Endothelial cell of umbilical vein (primary cell): ENCODE results near the gene PAFAH2. TPM values are rescaled to one million over a fixed set of nuclear protein-coding genes. Genes with fewer than 3 reads are reported as not detected.
A peak's percentile ranks its signal among the peaks of the same experiment; 100 is the strongest.

Experiments used
- BruUV-seq: library from RNA; stranded (reverse); fragments of 400-500 nt; replicated peaks from 2 replicates; lab custom pipeline; 2021; lab: Mats Ljungman, UMichigan
- CTCF ChIA-PET: fragments of 300-600, 350-600 bp; sonication (Branson Sonifier 250); formaldehyde crosslinking; loops from one replicate; lab custom pipeline; 2021; ENCODE audit warnings: antibody characterized with exemption, inconsistent platforms; lab: Charles Lee
- POLR2A ChIA-PET: fragments of 300-600, 350-600 bp; sonication (Branson Sonifier 250); formaldehyde crosslinking; loops from one replicate; lab custom pipeline; 2021; ENCODE audit warnings: antibody characterized with exemption, inconsistent platforms; lab: Charles Lee
- DNase-seq: peaks from one replicate; pipeline ENCODE4 v3.0.0-alpha.2; 2011; ENCODE audit warnings: low read depth, low spot score
- FAIRE-seq: peaks from 2 replicates; lab custom pipeline; 2011; peaks lifted over from hg19 to GRCh38; lab: Jason Lieb, UNC
- H2AFZ ChIP-seq: 2 replicates; pipeline ENCODE4 v1.6.0; 2012; ENCODE audit warnings: low read depth, low read length, control low read depth, inconsistent platforms
- H3K27ac ChIP-seq: 2 replicates; pipeline ENCODE4 v1.5.1; 2011; ENCODE audit warnings: low read depth, mild to moderate bottlenecking, control low read depth, low read length, moderate library complexity; ENCODE audit not compliant: insufficient read depth
- H3K27me3 ChIP-seq, 2 experiments: 2 replicates each; pipeline versions ENCODE4 v1.6.0 to v1.6.1; 2011; ENCODE audit warnings: low read length in 2 of 2, mixed read lengths in 1 of 2; ENCODE audit not compliant: control insufficient read depth in 2 of 2, insufficient read depth in 2 of 2
- H3K36me3 ChIP-seq, 2 experiments: 2 replicates in 1 of 2; 3 replicates in 1 of 2; pipeline ENCODE4 v1.5.1; 2011; ENCODE audit warnings: low read length in 2 of 2, mild to moderate bottlenecking in 1 of 2, moderate library complexity in 1 of 2; ENCODE audit not compliant: control insufficient read depth in 2 of 2, insufficient read depth in 2 of 2; ENCODE audit errors: extremely low read depth in 1 of 2
- H3K4me1 ChIP-seq: 3 replicates; pipeline ENCODE4 v1.5.1; 2011; ENCODE audit warnings: mild to moderate bottlenecking, low read length; ENCODE audit not compliant: control insufficient read depth, insufficient read depth; ENCODE audit errors: extremely low read depth
- H3K4me2 ChIP-seq: 2 replicates; pipeline ENCODE4 v1.6.1; 2011; ENCODE audit warnings: low read length, control low read depth, mixed read lengths; ENCODE audit not compliant: insufficient read depth
- H3K4me3 ChIP-seq, 3 experiments: fragments of 200-600 bp in 1 of 3; sonication (generic), shearing (Covaris generic) in 1 of 3; replicated peaks in 1 of 3; 2 replicates each; pipeline ENCODE4 v1.5.1; 2011 to 2016; ENCODE audit warnings: control low read depth in 3 of 3, low read length in 3 of 3, mild to moderate bottlenecking in 2 of 3, inconsistent platforms in 1 of 3, low read depth in 1 of 3, moderate library complexity in 1 of 3; ENCODE audit not compliant: insufficient read depth in 1 of 3
- H3K79me2 ChIP-seq: 2 replicates; pipeline ENCODE4 v1.6.0; 2012; ENCODE audit warnings: low read length, inconsistent platforms; ENCODE audit not compliant: control insufficient read depth, insufficient read depth
- H3K9ac ChIP-seq: replicated peaks from 2 replicates; pipeline ENCODE3; 2011; ENCODE audit warnings: low read length, control low read depth; ENCODE audit not compliant: insufficient read depth; ENCODE audit errors: extremely low read depth
- H3K9me1 ChIP-seq: replicated peaks from 3 replicates; pipeline ENCODE4 v1.6.0; 2011; ENCODE audit warnings: mild to moderate bottlenecking, low read length; ENCODE audit not compliant: control insufficient read depth, insufficient read depth; ENCODE audit errors: extremely low read depth
- H3K9me3 ChIP-seq: replicated peaks from 2 replicates; pipeline ENCODE4 v1.5.1; 2012; ENCODE audit warnings: low read length, inconsistent platforms; ENCODE audit not compliant: control insufficient read depth, insufficient read depth
- H4K20me1 ChIP-seq: replicated peaks from 2 replicates; pipeline ENCODE3; 2011; ENCODE audit warnings: mild to moderate bottlenecking, low read length; ENCODE audit not compliant: control insufficient read depth, insufficient read depth; ENCODE audit errors: extremely low read depth
- EZH2 ChIP-seq: IDR thresholded peaks from 2 replicates; pipeline ENCODE4 v1.6.1; 2012; ENCODE audit warnings: borderline replicate concordance, low read depth, mild to moderate bottlenecking, moderate library complexity, low read length, inconsistent platforms; ENCODE audit not compliant: severe bottlenecking
- GATA2 ChIP-seq: IDR thresholded peaks from 2 replicates; pipeline ENCODE4 v1.7.0; 2011; ENCODE audit warnings: low read depth, mild to moderate bottlenecking, moderate library complexity, mixed read lengths, low read length; ENCODE audit not compliant: insufficient read length, insufficient read depth
- JUN ChIP-seq: IDR thresholded peaks from 2 replicates; pipeline ENCODE4 v1.6.1; 2011; ENCODE audit warnings: borderline replicate concordance, low read depth; ENCODE audit not compliant: insufficient read length, insufficient read depth
- POLR2AphosphoS5 ChIP-seq: IDR thresholded peaks from 2 replicates; pipeline ENCODE4 v1.6.1; 2012; ENCODE audit warnings: low read depth, mild to moderate bottlenecking, control low read depth, low read length, moderate library complexity; ENCODE audit not compliant: insufficient read depth
- dilution Hi-C: fragments of 300-500 bp; cut with MboI; formaldehyde crosslinking; loops from one replicate; pipeline ENCODE4 v1.15.0; 2019; ENCODE audit warnings: low sequenced_read_pairs; ENCODE audit not compliant: extremely low pct_ligation_motif_present
- intact Hi-C: fragments of 100-400 bp; cut with micrococcal nuclease; formaldehyde crosslinking; loops from one replicate; pipeline ENCODE4 v1.10.0; 2022
- polyA plus RNA-seq, 4 experiments: library from polyadenylated mRNA; depleted of rRNA in 3 of 4; stranded (reverse) in 3 of 4; unstranded in 1 of 4; fragments of >200 nt; gene quantifications; 2 replicates each; pipeline versions ENCODE4 v1.2.1 to v1.2.3, GENCODE V29; 2011 to 2012; ENCODE audit warnings: missing spikeins in 1 of 4
- total RNA-seq: library from RNA; stranded (reverse); gene quantifications from 2 replicates; pipeline ENCODE4 v1.2.3, GENCODE V29; 2021

The PAFAH2 gene
- total and polyA plus RNA-seq, 2 donors (not counting 3 experiments of a cell fraction or from before 2014, with no cell fraction given): 6.0 to 6.9 TPM

DNA sequence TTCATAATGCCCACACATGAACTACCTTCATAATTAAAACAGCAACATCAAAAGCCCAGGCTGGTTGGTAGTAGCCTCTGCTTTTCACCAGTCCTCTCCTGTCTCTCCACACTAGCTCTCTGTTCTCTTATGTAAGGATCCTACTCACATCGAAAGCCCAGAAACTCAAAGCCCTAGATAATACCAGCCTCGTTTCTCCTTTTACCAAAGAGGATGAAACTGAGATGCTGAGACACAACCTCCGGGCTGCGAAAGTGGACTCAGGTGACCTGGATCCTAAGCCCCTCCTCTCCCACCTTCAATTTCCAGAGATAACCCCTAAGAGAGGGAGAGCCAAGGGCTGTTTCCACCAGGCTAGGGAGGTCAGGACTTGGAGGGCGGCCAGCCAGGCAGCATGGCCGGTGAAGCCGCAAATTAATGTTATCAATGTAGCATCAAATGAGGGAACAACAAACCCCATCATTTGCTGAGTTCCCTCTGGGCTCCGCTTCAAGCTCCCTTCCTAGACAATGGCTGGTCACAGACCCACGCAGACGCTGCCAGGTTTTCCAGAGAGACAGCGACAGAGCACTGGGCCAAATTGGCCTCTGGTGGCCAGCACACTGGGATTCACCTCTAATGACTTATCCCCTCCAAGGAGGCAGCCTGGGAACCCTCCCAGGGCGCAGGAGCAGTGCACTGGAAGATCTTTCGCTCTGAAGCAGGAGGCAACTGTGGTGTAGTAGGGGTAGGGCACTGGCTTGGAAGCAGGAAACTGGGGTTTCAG is 70.9 kb downstream of the PAFAH2 start:
- CTCF ChIA-PET: interaction anchor here (1.1 kb wide), 1 partner anchor 71 kb away, joined by 3 read pairs; the partner anchor contains the start of gene PAFAH2
- no TSS peak for BruUV-seq
- POLR2A ChIA-PET: no interaction called here
- H3K4me3 ChIP-seq: no peak overlapping the region
- no peaks in the 10 kb centered on the region for H3K9me1 ChIP-seq
- H3K27me3 ChIP-seq: peaks cover 0 to 11% of the 10 kb centered on the region in 2 experiments
- H3K79me2 ChIP-seq: no peaks in the 10 kb centered on the region
- peaks cover 18% of the 10 kb centered on the region for H3K4me1 ChIP-seq
- H3K9ac ChIP-seq: no peak overlapping the region
- dilution Hi-C loops: no loop called here
- peak overlapping the region; percentile 34 for H2AFZ ChIP-seq
- H4K20me1 ChIP-seq: no peaks in the 10 kb centered on the region
- no peak overlapping the region for H3K4me2 ChIP-seq
- H3K9me3 ChIP-seq: no peaks in the 10 kb centered on the region
- no peaks in the 10 kb centered on the region for H3K36me3 ChIP-seq
- FAIRE-seq (no peak), DNase-seq (no peak)
- no peak overlapping the region for H3K27ac ChIP-seq
- intact Hi-C loops: no loop called here
- TF ChIP-seq EZH2 (peak; percentile 33), POLR2AphosphoS5 (no peak)

DNA sequence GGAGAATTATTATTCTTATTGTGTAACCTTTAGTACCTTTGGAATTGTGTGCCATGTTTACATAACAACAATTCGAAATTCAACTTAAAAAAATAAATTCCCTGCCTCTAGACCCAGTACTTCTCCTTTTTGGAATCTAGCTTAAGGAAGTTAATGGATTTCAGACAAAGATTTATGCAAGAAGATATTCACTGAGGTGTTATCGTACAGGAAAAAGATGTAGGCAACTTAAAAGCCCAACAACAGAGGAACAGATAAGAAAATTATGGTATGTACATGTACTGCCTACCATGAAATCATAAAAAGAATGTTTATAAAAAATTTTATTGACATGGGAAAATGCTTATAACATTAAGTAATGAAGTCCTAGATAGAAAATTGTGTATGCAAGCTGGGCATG is 73.4 kb downstream of the PAFAH2 start:
- BruUV-seq: no TSS peak
- Histone ChIP-seq H3K27ac (no peak overlapping the region), H3K9me3 (no peaks in the 10 kb centered on the region), H3K9me1 (no peaks in the 10 kb centered on the region), H3K36me3 (no peaks in the 10 kb centered on the region), H2AFZ (no peak overlapping the region), H4K20me1 (no peaks in the 10 kb centered on the region), H3K9ac (no peak overlapping the region), H3K79me2 (no peaks in the 10 kb centered on the region), H3K4me1 (peaks cover 18% of the 10 kb centered on the region), H3K27me3 (peaks cover 0 to 6% of the 10 kb centered on the region in 2 experiments), H3K4me2 (no peak overlapping the region), H3K4me3 (no peak overlapping the region)
- ChIA-PET POLR2A (no interaction called here), CTCF (interaction anchor here (1.1 to 2.3 kb wide), 3 partner anchors 10 to 29 kb away, joined by 3 to 10 read pairs (median 5); no protein-coding TSS in a partner anchor)
- DNase-seq (no peak), FAIRE-seq (no peak)
- dilution Hi-C loops: no loop called here
- intact Hi-C loops: no loop called here
- TF ChIP-seq POLR2AphosphoS5: no peak
- TF ChIP-seq GATA2: no peak
- no peak for TF ChIP-seq JUN
